GM12878 (cell line): ENCODE measurements around the gene ATP6V1A. TPM values are rescaled to one million over a fixed set of nuclear protein-coding genes. Genes with fewer than 3 reads are reported as not detected.
A peak's percentile ranks its signal among the peaks of the same experiment; 100 is the strongest.

ENCODE experiments used
- ATF3 ChIP-seq: IDR thresholded peaks from 2 replicates; pipeline ENCODE4 v1.6.1; 2011; ENCODE audit warnings: low read depth, mild to moderate bottlenecking, low read length, moderate library complexity, borderline replicate concordance; ENCODE audit errors: extremely low read depth
- BCLAF1 ChIP-seq: fragments of 450-650 bp; IDR thresholded peaks from 2 replicates; pipeline ENCODE4 v1.6.1; 2017; ENCODE audit warnings: antibody characterized with exemption, mild to moderate bottlenecking, moderate library complexity
- CEBPZ ChIP-seq: fragments of 150-350 bp; IDR thresholded peaks from 2 replicates; pipeline ENCODE4 v1.6.1; 2016; ENCODE audit warnings: low read depth, low read length
- CHD2 ChIP-seq: IDR thresholded peaks from 2 replicates; pipeline ENCODE4 v1.6.1; 2011; ENCODE audit warnings: low read depth, low read length, improper control_type of control experiment, borderline replicate concordance
- FOXM1 ChIP-seq: IDR thresholded peaks from 2 replicates; pipeline ENCODE4 v1.6.1; 2012; ENCODE audit warnings: low read depth, mild to moderate bottlenecking, inconsistent platforms, low read length, moderate library complexity
- GATAD2B ChIP-seq: fragments of 450-650 bp; conservative IDR thresholded peaks from 2 replicates; pipeline ENCODE4 v1.6.1; 2017; ENCODE audit warnings: low read depth, mild to moderate bottlenecking, moderate library complexity
- MXI1 ChIP-seq: fragments of 150-350 bp; IDR thresholded peaks from 2 replicates; pipeline ENCODE4 v1.6.1; 2011; ENCODE audit warnings: low read depth, mild to moderate bottlenecking, inconsistent platforms, low read length, improper control_type of control experiment
- NRF1 ChIP-seq: conservative IDR thresholded peaks from 2 replicates; pipeline ENCODE4 v1.6.1; 2011; ENCODE audit warnings: mild to moderate bottlenecking, low read depth, low read length, improper control_type of control experiment
- SREBF2 ChIP-seq: IDR thresholded peaks from 2 replicates; pipeline ENCODE4 v1.6.1; 2012; ENCODE audit warnings: mild to moderate bottlenecking, low read length
- TAF1 ChIP-seq: IDR thresholded peaks from 2 replicates; pipeline ENCODE4 v1.6.1; 2011; ENCODE audit warnings: mild to moderate bottlenecking, low read depth, low read length, borderline replicate concordance
- TARDBP ChIP-seq: IDR thresholded peaks from 2 replicates; pipeline ENCODE4 v1.6.1; 2016; ENCODE audit warnings: borderline replicate concordance
- TCF12 ChIP-seq: IDR thresholded peaks from 2 replicates; pipeline ENCODE4 v1.6.1; 2011; ENCODE audit warnings: low read depth, mild to moderate bottlenecking, low read length
- YY1 ChIP-seq: IDR thresholded peaks from 2 replicates; pipeline ENCODE4 v1.6.1; 2011; ENCODE audit warnings: low read depth, mild to moderate bottlenecking, low read length
- ZBTB33 ChIP-seq: fragments of 450-650 bp; IDR thresholded peaks from 2 replicates; pipeline ENCODE4 v1.6.1; 2017; ENCODE audit warnings: mild to moderate bottlenecking
- ZBTB40 ChIP-seq: fragments of 450-650 bp; IDR thresholded peaks from 2 replicates; pipeline ENCODE4 v1.6.1; 2016; ENCODE audit warnings: mild to moderate bottlenecking, moderate library complexity, borderline replicate concordance
- ZNF384 ChIP-seq: IDR thresholded peaks from 2 replicates; pipeline ENCODE4 v1.6.1; 2012; ENCODE audit warnings: low read depth, mild to moderate bottlenecking, low read length, improper control_type of control experiment, borderline replicate concordance
- polyA plus RNA-seq, 11 experiments: library from polyadenylated mRNA; depleted of rRNA in 4 of 11; unstranded in 6 of 11; stranded (reverse) in 5 of 11; fragments of >200 nt; fragmentation: Nextera tagmentation in 4 of 11; fragmentation: Illumina TruSeq in 1 of 11; extraction: Ambion mirVana in 4 of 11; extraction: Trizol in 1 of 11; gene quantifications; 1 replicate in 1 of 11; 2 replicates in 10 of 11; pipeline versions ENCODE4 v1.2.1 to v1.2.3, GENCODE V29; 2011 to 2016; ENCODE audit warnings: inconsistent platforms in 2 of 11, missing spikeins in 2 of 11, low read depth in 1 of 11
- total RNA-seq, 4 experiments: library from RNA; depleted of rRNA in 3 of 4; stranded (reverse); fragments of >200 nt in 3 of 4; fragmentation: Illumina TruSeq in 1 of 4; extraction: Trizol in 1 of 4; gene quantifications; 2 replicates each; pipeline versions ENCODE4 v1.2.1 to v1.2.3, GENCODE V29; 2013 to 2021

The ATP6V1A gene
- total and polyA plus RNA-seq, 10 of the 15 experiments (the other 5 are each of a cell fraction or from before 2014, with no cell fraction given), result 22.4 to 65.8 (median 47.7) TPM

- peak; percentile 93 for TF ChIP-seq YY1
- no peak for TF ChIP-seq SREBF2
- peak; percentile 75 for TF ChIP-seq TAF1
- no peak for TF ChIP-seq ATF3
- TF ChIP-seq TARDBP, result no peak
- peak; percentile 92 for TF ChIP-seq MXI1
- TF ChIP-seq GATAD2B, result peak; percentile 24; the same call in 1 of the 2 replicates
- peak; percentile 88 for TF ChIP-seq NRF1
- TF ChIP-seq CEBPZ, result no peak
- no peak for TF ChIP-seq ZBTB33
- peak; percentile 86 for TF ChIP-seq CHD2
- no peak for TF ChIP-seq ZNF384
- TF ChIP-seq ZBTB40, result no peak
- 0 out of 2 replicates have a peak, but pooled peaks have one; percentile 53 for TF ChIP-seq TCF12
- no peak for TF ChIP-seq BCLAF1
- TF ChIP-seq FOXM1, result no peak
These were observed 883 bp upstream of the ATP6V1A start, which contains the start of gene NAA50 (continued) for GRCh38 chr3:113745756-113746547.
